Effector memory CD8-positive, alpha-beta T cell (primary cell): Measurements from ENCODE around the gene ZBTB42.

Experiments used
- ATAC-seq: fragments of 150-1000 bp; cut with Tn5 transposase; replicated peaks from 2 replicates; pipeline ENCODE4 v1.10.0; 2021; ENCODE audit warnings: mild to moderate bottlenecking, moderate library complexity
- DNase-seq, 3 experiments: peaks; one replicate each; pipeline ENCODE4 v3.0.0; 2021
- H3K27ac Mint-ChIP-seq, 2 donors: one replicate each; pipeline ENCODE4 v1.8.0; 2022; ENCODE audit warnings: mild to moderate bottlenecking in 2 of 2, mixed read lengths in 2 of 2, moderate library complexity in 2 of 2
- H3K27me3 Mint-ChIP-seq, 2 donors: one replicate each; pipeline ENCODE4 v1.8.0; 2022; ENCODE audit warnings: mixed read lengths in 2 of 2
- H3K36me3 Mint-ChIP-seq: one replicate; pipeline ENCODE4 v1.8.0; 2022; ENCODE audit warnings: mild to moderate bottlenecking, moderate library complexity, mixed read lengths; ENCODE audit not compliant: insufficient read depth
- H3K4me1 Mint-ChIP-seq, 2 donors: one replicate each; pipeline ENCODE4 v1.8.0; 2022; ENCODE audit warnings: low read depth in 2 of 2, mixed read lengths in 2 of 2
- H3K4me3 Mint-ChIP-seq, 2 donors: one replicate each; pipeline ENCODE4 v1.8.0; 2022; ENCODE audit warnings: mild to moderate bottlenecking in 2 of 2, mixed read lengths in 2 of 2, moderate library complexity in 2 of 2
- H3K9me3 Mint-ChIP-seq, 2 donors: one replicate each; pipeline ENCODE4 v1.8.0; 2022; ENCODE audit warnings: mixed read lengths in 2 of 2

Gene ZBTB42

GRCh38 chr14:104782086-104782807 is 18.7 kb upstream of the ZBTB42 start:
- Mint-ChIP-seq H3K4me1 (peaks cover 0 to 11% of the 10 kb centered on the region in 2 donors), H3K4me3 (no peak overlapping the region), H3K27ac (peak overlapping the region in 1 of 2 donors; percentile 55), H3K27me3 (no peaks in the 10 kb centered on the region), H3K36me3 (peaks cover 15% of the 10 kb centered on the region), H3K9me3 (no peaks in the 10 kb centered on the region)
- DNase-seq (no peak), ATAC-seq (no peak)

GRCh38 chr14:104782808-104783139 is 18.1 kb upstream of the ZBTB42 start:
- ATAC-seq = no peak
- Mint-ChIP-seq H3K9me3 (no peaks in the 10 kb centered on the region), H3K36me3 (peaks cover 12% of the 10 kb centered on the region), H3K4me3 (no peak overlapping the region), H3K4me1 (peaks cover 0 to 11% of the 10 kb centered on the region in 2 donors), H3K27ac (peak overlapping the region in 1 of 2 donors; percentile 55), H3K27me3 (no peaks in the 10 kb centered on the region)
- no peak for DNase-seq

- Mint-ChIP-seq H3K4me3 (no peak overlapping the region), H3K4me1 (peaks cover 0 to 17% of the 10 kb centered on the region in 2 donors), H3K9me3 (no peaks in the 10 kb centered on the region), H3K36me3 (peaks cover 12% of the 10 kb centered on the region), H3K27ac (peak overlapping the region in 1 of 2 donors; percentile 82), H3K27me3 (no peaks in the 10 kb centered on the region)
- no peak for ATAC-seq
- DNase-seq = no peak
Measured at GRCh38 chr14:104783484-104784217, 17.2 kb upstream of the ZBTB42 start.

- DNase-seq (no peak), ATAC-seq (no peak)
- Mint-ChIP-seq H3K4me1 (peaks cover 0 to 17% of the 10 kb centered on the region in 2 donors), H3K27ac (peak overlapping the region in 1 of 2 donors; percentile 82), H3K36me3 (peaks cover 12% of the 10 kb centered on the region), H3K4me3 (no peak overlapping the region), H3K9me3 (no peaks in the 10 kb centered on the region), H3K27me3 (no peaks in the 10 kb centered on the region)
Measured at GRCh38 chr14:104784218-104784568, 16.7 kb upstream of the ZBTB42 start.

- Mint-ChIP-seq H3K4me3 (no peak overlapping the region), H3K27ac (peak overlapping the region in 1 of 2 donors; percentile 84), H3K4me1 (peaks cover 0 to 22% of the 10 kb centered on the region in 2 donors), H3K9me3 (no peaks in the 10 kb centered on the region), H3K36me3 (peaks cover 13% of the 10 kb centered on the region), H3K27me3 (no peaks in the 10 kb centered on the region)
- ATAC-seq (no peak), DNase-seq (no peak)
Measured at GRCh38 chr14:104784846-104785707, 15.8 kb upstream of the ZBTB42 start.

- peak overlapping the region; percentile 84 to 85 for H3K27ac Mint-ChIP-seq
- no peaks in the 10 kb centered on the region for H3K9me3 Mint-ChIP-seq
- DNase-seq (no peak), ATAC-seq (no peak)
- H3K4me3 Mint-ChIP-seq = no peak overlapping the region
- H3K4me1 Mint-ChIP-seq = peaks cover 0 to 22% of the 10 kb centered on the region in 2 donors
- H3K27me3 Mint-ChIP-seq = no peaks in the 10 kb centered on the region
- peaks cover 11% of the 10 kb centered on the region for H3K36me3 Mint-ChIP-seq
Measured at GRCh38 chr14:104785708-104786080, 15.2 kb upstream of the ZBTB42 start.

- peak overlapping the region; percentile 27 to 37 for H3K4me3 Mint-ChIP-seq
- peak; percentile 91 for ATAC-seq
- peaks cover 4 to 25% of the 10 kb centered on the region in 2 donors for H3K4me1 Mint-ChIP-seq
- H3K27me3 Mint-ChIP-seq = no peaks in the 10 kb centered on the region
- H3K9me3 Mint-ChIP-seq = no peaks in the 10 kb centered on the region
- DNase-seq = no peak
- peak overlapping the region; percentile 84 to 85 for H3K27ac Mint-ChIP-seq
- peaks cover 11% of the 10 kb centered on the region for H3K36me3 Mint-ChIP-seq
Measured at GRCh38 chr14:104786091-104786586, 14.8 kb upstream of the ZBTB42 start.

GRCh38 chr14:104786726-104787675 is 13.9 kb upstream of the ZBTB42 start:
- peaks cover 11% of the 10 kb centered on the region for H3K36me3 Mint-ChIP-seq
- no peaks in the 10 kb centered on the region for H3K27me3 Mint-ChIP-seq
- DNase-seq = no peak
- ATAC-seq = no peak
- H3K9me3 Mint-ChIP-seq = no peaks in the 10 kb centered on the region
- peaks cover 10 to 29% of the 10 kb centered on the region in 2 donors for H3K4me1 Mint-ChIP-seq
- peak overlapping the region in 1 of 2 donors; percentile 37 for H3K4me3 Mint-ChIP-seq
- peak overlapping the region; percentile 84 to 85 for H3K27ac Mint-ChIP-seq

GRCh38 chr14:104787736-104788135 is 13.2 kb upstream of the ZBTB42 start:
- Mint-ChIP-seq H3K27ac (peak overlapping the region; percentile 68 to 77), H3K9me3 (no peaks in the 10 kb centered on the region), H3K27me3 (no peaks in the 10 kb centered on the region), H3K4me3 (peak overlapping the region in 1 of 2 donors; percentile 23), H3K36me3 (peaks cover 11% of the 10 kb centered on the region), H3K4me1 (peaks cover 14 to 32% of the 10 kb centered on the region in 2 donors)
- no peak for ATAC-seq
- DNase-seq = no peak

GRCh38 chr14:104788161-104788818 is 12.6 kb upstream of the ZBTB42 start:
- Mint-ChIP-seq H3K4me3 (peak overlapping the region in 1 of 2 donors; percentile 23), H3K27me3 (no peaks in the 10 kb centered on the region), H3K4me1 (peaks cover 19 to 37% of the 10 kb centered on the region in 2 donors), H3K9me3 (no peaks in the 10 kb centered on the region), H3K36me3 (peaks cover 11% of the 10 kb centered on the region), H3K27ac (peak overlapping the region; percentile 68 to 77)
- ATAC-seq (no peak), DNase-seq (no peak)

GRCh38 chr14:104788873-104789663 is 11.8 kb upstream of the ZBTB42 start:
- peak overlapping the region in 1 of 2 donors; percentile 77 for H3K27ac Mint-ChIP-seq
- DNase-seq (no peak), ATAC-seq (no peak)
- H3K4me3 Mint-ChIP-seq = no peak overlapping the region
- H3K27me3 Mint-ChIP-seq = no peaks in the 10 kb centered on the region
- H3K36me3 Mint-ChIP-seq = peaks cover 15% of the 10 kb centered on the region
- peaks cover 25 to 42% of the 10 kb centered on the region in 2 donors for H3K4me1 Mint-ChIP-seq
- no peaks in the 10 kb centered on the region for H3K9me3 Mint-ChIP-seq
